HG03064 (cell line): ENCODE results near the gene SRM.
"Not testable (repeated sequence)": the region's sequence is repeated elsewhere in the genome, so short reads cannot be mapped to it uniquely, and the experiment has no call there.

Source experiments
- ATAC-seq: cut with Tn5 transposase; IDR thresholded peaks from one replicate; pipeline ENCODE4 v1.9.1; 2021; ENCODE audit warnings: low read depth; ENCODE audit not compliant: unreplicated experiment

SRM gene

GRCh38 chr1:11024154-11024873, 35.5 kb downstream of the SRM start:
- no peak for ATAC-seq

- ATAC-seq, result no peak
Observed at GRCh38 chr1:11023201-11023600, 36.6 kb downstream of the SRM start.

- ATAC-seq, result no peak
Observed at GRCh38 chr1:11019971-11020370, 39.8 kb downstream of the SRM start.

- not testable (repeated sequence) for ATAC-seq
Observed at GRCh38 chr1:11019358-11019757, 40.5 kb downstream of the SRM start.

- ATAC-seq, result no peak
Observed at GRCh38 chr1:11013160-11013531, 46.7 kb downstream of the SRM start.

GRCh38 chr1:11012260-11013159, 47.3 kb downstream of the SRM start, which contains the start of gene TARDBP:
TSS of gene TARDBP (plus strand) at chr1:11012654. CDS start at chr1:11013728, 1,074 bp downstream.
- ATAC-seq, result peak; percentile 82
